ENCODE results near the gene GJA4. TPM values are rescaled to one million over a fixed set of nuclear protein-coding genes. Genes with fewer than 3 reads are reported as not detected.

The GJA4 gene
- total RNA-seq, 1 experiment from 2014 or later: not detected

- ChIA-PET CTCF (no interaction called here), POLR2A (ENCODE audit: low non-redundant PET) (no interaction called here)
- H3K36me3 ChIP-seq (ENCODE audit: insufficient read depth, low read length, poor library complexity, severe bottlenecking): no peaks in the 10 kb centered on the region
- no peak for TF ChIP-seq EZH2 (IDR thresholded peaks at IDR 0.05; ENCODE audit: borderline replicate concordance, low read depth, low read length, poor library complexity, severe bottlenecking)
- TF ChIP-seq CTCF (conservative IDR thresholded peaks at IDR 0.05; ENCODE audit: low read depth, low read length): no peak
- DNase-seq (ENCODE audit: low spot score): no peak
- intact Hi-C loops (cut with micrococcal nuclease; ENCODE audit: unreplicated experiment): no loop called here
- H3K9me3 ChIP-seq (ENCODE audit: low read depth, low read length, poor library complexity, severe bottlenecking): no peaks in the 10 kb centered on the region
- no peaks in the 10 kb centered on the region for H3K4me1 ChIP-seq (ENCODE audit: insufficient read depth, low read length, poor library complexity, severe bottlenecking)
- H3K27me3 ChIP-seq (replicated peaks; ENCODE audit: insufficient read depth, low read depth, low read length, poor library complexity): no peaks in the 10 kb centered on the region
- no TSS peak for BruUV-seq (replicated peaks)
- H3K4me3 ChIP-seq (ENCODE audit: low read depth, low read length, poor library complexity, severe bottlenecking): no peak overlapping the region
- no peak overlapping the region for H3K27ac ChIP-seq (ENCODE audit: low read depth, low read length, poor library complexity, severe bottlenecking)
These were observed 40.9 kb downstream of the GJA4 start for GRCh38 chr1:34833711-34834110.

GRCh38 chr1:34839526-34840305 is 46.9 kb downstream of the GJA4 start:
- H3K4me3 ChIP-seq (ENCODE audit: low read depth, low read length, poor library complexity, severe bottlenecking): no peak overlapping the region
- no peaks in the 10 kb centered on the region for H3K36me3 ChIP-seq (ENCODE audit: insufficient read depth, low read length, poor library complexity, severe bottlenecking)
- POLR2A ChIA-PET (ENCODE audit: low non-redundant PET): no interaction called here
- TF ChIP-seq CTCF (conservative IDR thresholded peaks at IDR 0.05; ENCODE audit: low read depth, low read length): no peak
- TF ChIP-seq EZH2 (IDR thresholded peaks at IDR 0.05; ENCODE audit: borderline replicate concordance, low read depth, low read length, poor library complexity, severe bottlenecking): no peak
- intact Hi-C loops (cut with micrococcal nuclease; ENCODE audit: unreplicated experiment): no loop called here
- no peaks in the 10 kb centered on the region for H3K9me3 ChIP-seq (ENCODE audit: low read depth, low read length, poor library complexity, severe bottlenecking)
- H3K27ac ChIP-seq (ENCODE audit: low read depth, low read length, poor library complexity, severe bottlenecking): no peak overlapping the region
- no peaks in the 10 kb centered on the region for H3K4me1 ChIP-seq (ENCODE audit: insufficient read depth, low read length, poor library complexity, severe bottlenecking)
- no peaks in the 10 kb centered on the region for H3K27me3 ChIP-seq (replicated peaks; ENCODE audit: insufficient read depth, low read depth, low read length, poor library complexity)
- DNase-seq (ENCODE audit: low spot score): no peak
- CTCF ChIA-PET: no interaction called here
- BruUV-seq (replicated peaks): no TSS peak

DNA sequence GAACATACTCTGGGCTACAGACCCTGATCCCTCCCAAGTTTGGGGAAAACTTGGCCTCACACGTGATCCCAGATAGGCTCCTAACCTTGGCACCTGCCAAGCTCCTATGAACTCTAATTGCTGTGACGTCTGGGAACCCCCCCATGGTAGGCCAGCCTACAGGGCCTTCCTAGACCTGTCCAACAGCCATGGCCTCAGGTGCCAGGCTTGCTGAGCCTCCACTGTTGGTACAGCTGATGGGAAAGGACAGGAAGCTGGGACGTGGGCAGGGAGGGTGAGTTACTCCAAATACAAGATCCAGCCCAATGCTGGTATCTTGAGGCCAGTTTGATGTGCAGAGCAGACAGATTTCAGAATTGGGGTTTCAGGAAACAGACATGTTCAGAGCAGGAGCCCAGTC is 47.6 kb downstream of the GJA4 start:
- CTCF ChIA-PET: no interaction called here
- intact Hi-C loops (cut with micrococcal nuclease; ENCODE audit: unreplicated experiment): no loop called here
- POLR2A ChIA-PET (ENCODE audit: low non-redundant PET): no interaction called here

More for the DNA sequence above, 47.6 kb downstream of the GJA4 start:
- Histone ChIP-seq H3K9me3 (ENCODE audit: low read depth, low read length, poor library complexity, severe bottlenecking) (no peaks in the 10 kb centered on the region), H3K27me3 (replicated peaks; ENCODE audit: insufficient read depth, low read depth, low read length, poor library complexity) (no peaks in the 10 kb centered on the region), H3K27ac (ENCODE audit: low read depth, low read length, poor library complexity, severe bottlenecking) (no peak overlapping the region), H3K36me3 (ENCODE audit: insufficient read depth, low read length, poor library complexity, severe bottlenecking) (no peaks in the 10 kb centered on the region), H3K4me3 (ENCODE audit: low read depth, low read length, poor library complexity, severe bottlenecking) (no peak overlapping the region), H3K4me1 (ENCODE audit: insufficient read depth, low read length, poor library complexity, severe bottlenecking) (no peaks in the 10 kb centered on the region)
- BruUV-seq (replicated peaks): no TSS peak
- TF ChIP-seq EZH2 (IDR thresholded peaks at IDR 0.05; ENCODE audit: borderline replicate concordance, low read depth, low read length, poor library complexity, severe bottlenecking) (no peak), CTCF (conservative IDR thresholded peaks at IDR 0.05; ENCODE audit: low read depth, low read length) (no peak)
- DNase-seq (ENCODE audit: low spot score): no peak

Measured in A673 (cell line).